GM04503 (cell line): ENCODE measurements around the gene MAN1B1.

Experiments used
- DNase-seq: peaks from one replicate; pipeline ENCODE4 v3.0.0-alpha.2; 2012; ENCODE audit warnings: low read depth

Gene MAN1B1

GRCh38 chr9:137084526-137084925 lies 2.3 kb upstream of the MAN1B1 start:
- DNase-seq: no peak

GRCh38 chr9:137085920-137086530 lies 760 bp upstream of the MAN1B1 start:
- DNase-seq: no peak

- DNase-seq: no peak
These were observed 682 bp downstream of the MAN1B1 start for GRCh38 chr9:137087409-137087925.

- DNase-seq: no peak
These were observed 1.3 kb downstream of the MAN1B1 start for GRCh38 chr9:137088121-137088520.

- no peak for DNase-seq
These were observed 2.6 kb downstream of the MAN1B1 start for GRCh38 chr9:137089232-137089947.

- DNase-seq: no peak
These were observed 9.1 kb downstream of the MAN1B1 start for GRCh38 chr9:137095664-137096517.

- no peak for DNase-seq
These were observed 10.2 kb downstream of the MAN1B1 start for GRCh38 chr9:137096785-137097546.

- DNase-seq: no peak
These were observed 11.1 kb downstream of the MAN1B1 start for GRCh38 chr9:137097761-137098462.

GRCh38 chr9:137099231-137099630 lies 12.4 kb downstream of the MAN1B1 start:
- no peak for DNase-seq

- DNase-seq: no peak
These were observed 16.6 kb downstream of the MAN1B1 start for GRCh38 chr9:137103206-137103999.

- no peak for DNase-seq
These were observed 19.3 kb downstream of the MAN1B1 start for GRCh38 chr9:137105814-137106661.

GRCh38 chr9:137106662-137107250 lies 20.0 kb downstream of the MAN1B1 start:
- no peak for DNase-seq

GRCh38 chr9:137107312-137107921 lies 20.6 kb downstream of the MAN1B1 start:
- DNase-seq: no peak

- DNase-seq: no peak
These were observed 21.2 kb downstream of the MAN1B1 start for GRCh38 chr9:137107982-137108381.

- no peak for DNase-seq
These were observed 21.9 kb downstream of the MAN1B1 start for GRCh38 chr9:137108608-137109249.

GRCh38 chr9:137109250-137110146 lies 22.7 kb downstream of the MAN1B1 start:
- DNase-seq: no peak
